Measurements from ENCODE around the gene CTNNA2. TPM values are rescaled to one million over a fixed set of nuclear protein-coding genes. Genes with fewer than 3 reads are reported as not detected.

Gene CTNNA2
- total and polyA plus RNA-seq, 9 donors, result 0.32 to 1.4 (median 0.37) TPM; not detected in 3

- TF ChIP-seq EP300 (IDR thresholded peaks at IDR 0.05) (no peak), CTCF (IDR thresholded peaks at IDR 0.05) (no peak)
- H3K4me1 ChIP-seq (ENCODE audit: insufficient read depth), result no peaks in the 10 kb centered on the region
- H3K27ac ChIP-seq, result no peak overlapping the region
- H3K27me3 ChIP-seq, result no peaks in the 10 kb centered on the region
- H3K9me3 ChIP-seq, result no peaks in the 10 kb centered on the region
- intact Hi-C loops (cut with DNase I), result no loop called here
- H3K4me3 ChIP-seq, result no peak overlapping the region
- no peaks in the 10 kb centered on the region for H3K36me3 ChIP-seq
- 18 to 50% (median 40%) methylated on average over 3 of the region's 3 CpGs for WGBS, 3 donors
- no peak for DNase-seq
Measured at GRCh38 chr2:80489717-80490116, 976.9 kb downstream of the CTNNA2 start.

- 68 to 81% (median 79%) methylated on average over 4 of the region's 4 CpGs for WGBS, 3 donors
- H3K4me1 ChIP-seq (ENCODE audit: insufficient read depth), result no peaks in the 10 kb centered on the region
- no peak for TF ChIP-seq CTCF (IDR thresholded peaks at IDR 0.05)
- H3K27ac ChIP-seq, result no peak overlapping the region
- H3K36me3 ChIP-seq, result no peaks in the 10 kb centered on the region
- no peaks in the 10 kb centered on the region for H3K27me3 ChIP-seq
- intact Hi-C loops (cut with DNase I), result no loop called here
- H3K9me3 ChIP-seq, result no peaks in the 10 kb centered on the region
- DNase-seq, result no peak
- no peak overlapping the region for H3K4me3 ChIP-seq
Measured at GRCh38 chr2:80490964-80491363, 978.1 kb downstream of the CTNNA2 start.

- H3K36me3 ChIP-seq, result no peaks in the 10 kb centered on the region
- intact Hi-C loops (cut with DNase I), result no loop called here
- 70 to 81% (median 81%) methylated on average over 2 of the region's 2 CpGs for WGBS, 3 donors
Measured at GRCh38 chr2:80496346-80496745, 983.5 kb downstream of the CTNNA2 start.

GRCh38 chr2:80496775-80497174, 983.9 kb downstream of the CTNNA2 start:
- H3K4me1 ChIP-seq (ENCODE audit: insufficient read depth), result no peaks in the 10 kb centered on the region
- H3K4me3 ChIP-seq, result no peak overlapping the region
- no peaks in the 10 kb centered on the region for H3K9me3 ChIP-seq
- TF ChIP-seq POLR2A (IDR thresholded peaks at IDR 0.05), result no peak
- no peak for TF ChIP-seq EP300 (IDR thresholded peaks at IDR 0.05)
- no peak for TF ChIP-seq CTCF (IDR thresholded peaks at IDR 0.05)
- 22 to 35% (median 23%) methylated on average over 5 of the region's 5 CpGs for WGBS, 3 donors
- no peak overlapping the region for H3K27ac ChIP-seq
- no peak for DNase-seq
- H3K36me3 ChIP-seq, result no peaks in the 10 kb centered on the region
- intact Hi-C loops (cut with DNase I), result no loop called here
- H3K27me3 ChIP-seq, result no peaks in the 10 kb centered on the region

More at GRCh38 chr2:80496346-80496745, 983.5 kb downstream of the CTNNA2 start:
- no peak for DNase-seq
- H3K4me1 ChIP-seq (ENCODE audit: insufficient read depth), result no peaks in the 10 kb centered on the region
- no peak overlapping the region for H3K4me3 ChIP-seq
- H3K9me3 ChIP-seq, result no peaks in the 10 kb centered on the region
- H3K27ac ChIP-seq, result no peak overlapping the region
- TF ChIP-seq POLR2A (IDR thresholded peaks at IDR 0.05) (no peak), EP300 (IDR thresholded peaks at IDR 0.05) (no peak), CTCF (IDR thresholded peaks at IDR 0.05) (no peak)
- H3K27me3 ChIP-seq, result no peaks in the 10 kb centered on the region

GRCh38 chr2:80499095-80499494, 986.2 kb downstream of the CTNNA2 start:
- DNase-seq, result no peak
- H3K36me3 ChIP-seq, result no peaks in the 10 kb centered on the region
- no peaks in the 10 kb centered on the region for H3K4me1 ChIP-seq (ENCODE audit: insufficient read depth)
- H3K27ac ChIP-seq, result no peak overlapping the region
- H3K27me3 ChIP-seq, result no peaks in the 10 kb centered on the region
- TF ChIP-seq EP300 (IDR thresholded peaks at IDR 0.05) (no peak), POLR2A (IDR thresholded peaks at IDR 0.05) (no peak), CTCF (IDR thresholded peaks at IDR 0.05) (no peak)
- 3 to 17% (median 7%) methylated on average over 2 of the region's 2 CpGs for WGBS, 3 donors
- H3K4me3 ChIP-seq, result no peak overlapping the region
- intact Hi-C loops (cut with DNase I), result no loop called here
- H3K9me3 ChIP-seq, result no peaks in the 10 kb centered on the region
